ENCODE data around the gene PANK4. TPM values are rescaled to one million over a fixed set of nuclear protein-coding genes. Genes with fewer than 3 reads are reported as not detected.

PANK4 gene
- total RNA-seq, 4 donors from 2014 or later = 43.4 to 82.5 (median 70.5) TPM

GRCh38 chr1:2481885-2482284, 44.5 kb downstream of the PANK4 start:
- Histone ChIP-seq H3K27me3 (no peaks in the 10 kb centered on the region), H3K36me3 (no peaks in the 10 kb centered on the region), H3K4me1 (peaks cover 0 to 10% (median 0%) of the 10 kb centered on the region in 4 donors), H3K9me3 (no peaks in the 10 kb centered on the region), H3K27ac (peak overlapping the region in 1 of 4 donors; percentile 5), H3K4me3 (no peak overlapping the region)
- TF ChIP-seq POLR2A (IDR thresholded peaks at IDR 0.05) (no peak), CTCF (IDR thresholded peaks at IDR 0.05) (no peak)
- DNase-seq = no peak

GRCh38 chr1:2480986-2481364, 45.4 kb downstream of the PANK4 start:
- Histone ChIP-seq H3K4me3 (no peak overlapping the region), H3K27ac (peak overlapping the region in 1 of 4 donors; percentile 26), H3K9me3 (no peaks in the 10 kb centered on the region), H3K27me3 (no peaks in the 10 kb centered on the region), H3K4me1 (peaks cover 0 to 10% (median 0%) of the 10 kb centered on the region in 4 donors), H3K36me3 (no peaks in the 10 kb centered on the region)
- no peak for DNase-seq
- TF ChIP-seq CTCF (IDR thresholded peaks at IDR 0.05) (no peak), POLR2A (IDR thresholded peaks at IDR 0.05) (no peak)

GRCh38 chr1:2480236-2480985, 46.0 kb downstream of the PANK4 start:
- no peak for DNase-seq
- Histone ChIP-seq H3K27me3 (no peaks in the 10 kb centered on the region), H3K27ac (peak overlapping the region in 1 of 4 donors; percentile 26), H3K4me3 (no peak overlapping the region), H3K36me3 (no peaks in the 10 kb centered on the region), H3K4me1 (peaks cover 0 to 10% (median 0%) of the 10 kb centered on the region in 4 donors), H3K9me3 (no peaks in the 10 kb centered on the region)
- TF ChIP-seq POLR2A (IDR thresholded peaks at IDR 0.05) (no peak), CTCF (IDR thresholded peaks at IDR 0.05) (no peak)

- Histone ChIP-seq H3K4me3 (no peak overlapping the region), H3K9me3 (no peaks in the 10 kb centered on the region), H3K4me1 (peaks cover 0 to 10% (median 0%) of the 10 kb centered on the region in 4 donors), H3K27ac (no peak overlapping the region), H3K36me3 (no peaks in the 10 kb centered on the region), H3K27me3 (no peaks in the 10 kb centered on the region)
- no peak for DNase-seq
- no peak for TF ChIP-seq POLR2A (IDR thresholded peaks at IDR 0.05)
- TF ChIP-seq CTCF (IDR thresholded peaks at IDR 0.05) = no peak
Observed at GRCh38 chr1:2479618-2480017, 46.8 kb downstream of the PANK4 start.

- Histone ChIP-seq H3K27me3 (no peaks in the 10 kb centered on the region), H3K27ac (no peak overlapping the region), H3K4me1 (peaks cover 0 to 10% (median 0%) of the 10 kb centered on the region in 4 donors), H3K4me3 (no peak overlapping the region), H3K9me3 (no peaks in the 10 kb centered on the region), H3K36me3 (no peaks in the 10 kb centered on the region)
- DNase-seq = no peak
- TF ChIP-seq CTCF (IDR thresholded peaks at IDR 0.05) = no peak
- TF ChIP-seq POLR2A (IDR thresholded peaks at IDR 0.05) = no peak
Observed at GRCh38 chr1:2479186-2479585, 47.2 kb downstream of the PANK4 start.

All from Peyer's patch (tissue), 4 donors.